GM15510 (cell line): ENCODE measurements around the gene PTPN13.

Source experiments
- POLR2A ChIP-seq: IDR thresholded peaks from 3 replicates; pipeline ENCODE4 v1.6.1; 2011; ENCODE audit warnings: borderline replicate concordance; ENCODE audit not compliant: insufficient read length; ENCODE audit errors: extremely low read depth

PTPN13 gene

DNA sequence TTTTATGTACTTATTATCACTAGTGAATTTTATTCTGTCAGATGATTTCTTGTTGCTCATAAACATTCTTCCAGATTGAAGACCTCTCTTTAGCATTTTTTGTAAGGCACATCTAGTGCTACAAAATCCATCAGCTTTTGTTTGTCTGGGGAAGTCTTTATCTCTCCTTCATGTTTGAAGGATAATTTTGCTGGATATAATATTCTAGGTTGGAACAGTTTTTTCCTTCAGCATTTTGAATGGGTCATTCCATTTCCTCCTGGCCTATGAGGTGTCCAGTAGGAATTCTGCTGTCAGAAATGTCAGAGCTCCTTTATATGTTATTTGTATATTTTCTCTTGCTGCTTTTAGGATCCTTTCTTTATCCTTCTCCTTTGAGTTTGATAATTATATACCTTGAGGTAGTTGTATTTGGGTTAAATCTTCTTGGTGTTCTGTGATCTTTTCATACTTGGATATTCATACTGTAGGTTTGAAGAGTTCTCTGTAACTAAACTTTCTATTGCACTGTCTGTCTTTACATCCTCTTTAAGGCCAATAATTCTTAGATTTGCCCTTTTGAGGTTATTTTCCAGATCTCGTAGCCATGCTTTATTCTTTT is 58.3 kb downstream of the PTPN13 start:
- TF ChIP-seq POLR2A = no peak

- TF ChIP-seq POLR2A = no peak
Measured at GRCh38 chr4:86653237-86653865, 59.2 kb downstream of the PTPN13 start.

DNA sequence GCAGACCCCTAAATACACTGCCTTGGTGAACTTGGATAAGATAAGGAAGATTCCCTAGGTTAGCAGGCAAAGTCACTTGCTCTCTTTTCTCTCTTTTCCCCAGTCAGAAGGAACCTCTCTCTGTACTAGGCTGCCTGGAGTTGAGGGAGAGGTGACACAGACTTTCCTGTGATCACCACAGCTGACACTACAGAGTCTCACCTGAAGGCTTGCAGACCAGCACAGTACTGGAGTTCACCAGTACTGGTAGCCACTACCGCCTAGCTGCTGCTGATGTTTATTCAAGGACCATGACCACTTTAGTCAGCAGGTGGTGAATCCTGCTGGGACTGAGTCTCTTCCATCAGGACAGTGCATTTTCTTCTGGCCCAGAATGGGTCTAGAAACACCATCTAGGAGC is 63.3 kb downstream of the PTPN13 start:
- TF ChIP-seq POLR2A = no peak

DNA sequence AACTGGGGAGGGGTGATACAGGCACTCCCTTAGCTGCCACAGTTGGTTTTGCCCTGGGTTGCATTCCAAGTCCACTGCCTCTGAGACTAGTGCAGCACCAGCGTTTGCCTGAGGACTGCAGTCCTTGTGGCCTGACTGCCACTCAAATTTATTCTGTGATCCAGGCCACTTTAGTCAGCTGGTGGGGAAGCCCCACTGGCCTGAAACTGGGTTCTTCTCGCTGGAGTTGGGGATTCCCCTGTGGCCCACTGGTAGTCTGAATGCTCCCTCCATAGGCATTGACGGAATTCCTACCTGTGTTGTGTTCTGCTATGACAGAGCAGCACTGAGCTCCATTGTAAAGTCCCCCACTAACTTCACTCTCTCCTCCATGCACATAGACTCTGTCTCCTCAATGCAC is 63.8 kb downstream of the PTPN13 start:
- no peak for TF ChIP-seq POLR2A

- no peak for TF ChIP-seq POLR2A
Measured at GRCh38 chr4:86660401-86660800, 66.3 kb downstream of the PTPN13 start.

GRCh38 chr4:86661006-86661405 is 66.9 kb downstream of the PTPN13 start:
- no peak for TF ChIP-seq POLR2A

GRCh38 chr4:86661418-86661817 is 67.3 kb downstream of the PTPN13 start:
- no peak for TF ChIP-seq POLR2A

DNA sequence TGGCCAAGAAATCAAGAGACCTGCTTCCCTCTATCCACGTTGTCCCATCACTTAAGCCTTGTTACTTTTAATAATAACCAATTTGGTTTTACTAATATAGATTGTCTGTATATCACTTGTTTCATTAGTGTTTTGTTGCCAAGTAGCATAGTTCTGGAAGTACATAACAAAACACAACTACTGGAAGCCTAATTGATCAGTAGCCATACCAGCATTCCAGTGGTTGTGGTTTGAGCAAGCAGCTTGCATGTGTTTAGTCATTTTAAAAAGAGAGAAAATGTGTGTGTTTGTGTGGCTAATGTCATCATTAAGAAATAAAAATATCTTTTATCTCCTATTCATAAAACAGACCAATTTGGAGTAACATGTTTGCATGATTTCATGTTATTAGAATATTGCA is 70.8 kb downstream of the PTPN13 start:
- no peak for TF ChIP-seq POLR2A

DNA sequence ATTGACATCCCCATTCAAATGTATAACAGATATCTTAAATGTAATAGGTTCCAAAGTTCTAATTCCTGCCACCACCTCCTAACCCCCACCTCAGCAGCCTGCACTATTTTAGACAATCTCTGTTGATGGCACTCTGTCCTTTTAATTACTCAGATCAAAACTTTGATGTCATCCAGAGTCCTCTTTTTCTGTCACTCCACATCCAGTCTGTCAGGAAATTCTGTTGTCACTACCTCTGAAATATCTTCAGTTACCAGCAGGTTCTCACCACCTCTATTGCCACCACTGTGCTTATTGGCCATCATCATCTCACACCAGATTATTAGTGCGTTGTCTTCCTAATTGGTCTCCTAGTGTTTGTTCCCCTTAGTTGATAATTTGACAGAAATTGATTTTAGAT is 76.2 kb downstream of the PTPN13 start:
- no peak for TF ChIP-seq POLR2A

- no peak for TF ChIP-seq POLR2A
Measured at GRCh38 chr4:86670756-86671155, 76.6 kb downstream of the PTPN13 start.

GRCh38 chr4:86675548-86675947 is 81.4 kb downstream of the PTPN13 start:
- TF ChIP-seq POLR2A = no peak

- TF ChIP-seq POLR2A = no peak
Measured at GRCh38 chr4:86678796-86679195, 84.7 kb downstream of the PTPN13 start.

GRCh38 chr4:86679441-86679840 is 85.3 kb downstream of the PTPN13 start:
- TF ChIP-seq POLR2A = no peak

DNA sequence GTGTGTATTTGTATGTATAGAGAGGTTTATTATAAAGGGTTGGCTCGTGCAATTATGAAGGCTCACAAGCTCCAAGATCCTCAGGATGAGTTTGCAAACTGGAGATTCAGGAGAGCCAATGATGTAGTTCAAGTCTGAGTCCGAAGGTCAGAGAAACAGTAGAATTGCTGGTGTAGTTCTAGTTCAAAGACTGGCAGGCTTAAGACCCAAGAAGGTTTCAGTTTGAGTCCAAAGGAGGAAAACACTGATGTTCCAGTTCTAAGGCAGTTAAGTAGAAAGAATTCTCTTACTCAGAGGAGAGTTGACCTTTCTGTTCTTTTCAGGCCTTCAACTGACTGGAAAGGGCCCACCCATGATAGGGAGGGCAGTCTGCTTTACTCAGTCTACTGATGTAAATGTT is 89.1 kb downstream of the PTPN13 start:
- TF ChIP-seq POLR2A = no peak

- TF ChIP-seq POLR2A = no peak
Measured at GRCh38 chr4:86683983-86684382, 89.9 kb downstream of the PTPN13 start.

DNA sequence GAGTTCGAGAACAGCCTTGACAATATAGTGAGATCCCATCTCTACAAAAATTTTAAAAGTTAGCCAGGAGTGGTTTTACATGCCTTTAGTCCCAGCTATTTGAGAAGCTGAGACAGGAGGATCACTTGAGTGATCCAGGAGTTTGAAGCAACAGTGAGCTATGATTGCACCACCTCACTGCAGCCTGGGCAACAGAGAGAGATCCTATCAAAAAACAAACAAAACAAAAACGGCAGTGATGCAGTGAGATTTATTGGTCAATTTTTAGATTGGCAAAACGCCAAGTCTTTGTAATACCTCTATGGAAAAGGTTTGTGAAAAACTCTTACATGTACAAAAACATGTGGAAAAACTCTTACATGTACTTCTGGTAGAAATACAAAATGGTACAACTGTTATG is 91.3 kb downstream of the PTPN13 start:
- no peak for TF ChIP-seq POLR2A
